ENCODE results near the gene FAM171A1.

DNA sequence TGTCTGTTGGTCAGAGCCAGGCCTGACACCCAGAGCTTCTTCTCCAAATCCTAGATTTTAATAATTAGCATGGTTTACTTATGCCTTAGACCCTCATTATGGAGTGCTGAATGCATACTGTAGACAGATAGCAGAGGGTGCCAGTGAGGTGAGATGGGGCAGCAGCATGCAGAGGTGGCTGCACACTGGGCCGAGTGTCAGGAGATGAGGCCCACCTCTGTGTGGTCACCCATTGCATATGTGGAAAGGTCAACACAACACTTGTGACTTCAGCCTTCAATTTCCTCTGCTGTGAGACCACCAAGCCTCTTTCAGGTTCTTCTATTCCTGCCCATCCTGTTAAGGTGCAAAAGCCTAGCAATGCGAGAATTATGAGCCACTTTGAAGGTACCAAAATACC, 162.9 kb downstream of the FAM171A1 start:
- TF ChIP-seq, protein P1, sequence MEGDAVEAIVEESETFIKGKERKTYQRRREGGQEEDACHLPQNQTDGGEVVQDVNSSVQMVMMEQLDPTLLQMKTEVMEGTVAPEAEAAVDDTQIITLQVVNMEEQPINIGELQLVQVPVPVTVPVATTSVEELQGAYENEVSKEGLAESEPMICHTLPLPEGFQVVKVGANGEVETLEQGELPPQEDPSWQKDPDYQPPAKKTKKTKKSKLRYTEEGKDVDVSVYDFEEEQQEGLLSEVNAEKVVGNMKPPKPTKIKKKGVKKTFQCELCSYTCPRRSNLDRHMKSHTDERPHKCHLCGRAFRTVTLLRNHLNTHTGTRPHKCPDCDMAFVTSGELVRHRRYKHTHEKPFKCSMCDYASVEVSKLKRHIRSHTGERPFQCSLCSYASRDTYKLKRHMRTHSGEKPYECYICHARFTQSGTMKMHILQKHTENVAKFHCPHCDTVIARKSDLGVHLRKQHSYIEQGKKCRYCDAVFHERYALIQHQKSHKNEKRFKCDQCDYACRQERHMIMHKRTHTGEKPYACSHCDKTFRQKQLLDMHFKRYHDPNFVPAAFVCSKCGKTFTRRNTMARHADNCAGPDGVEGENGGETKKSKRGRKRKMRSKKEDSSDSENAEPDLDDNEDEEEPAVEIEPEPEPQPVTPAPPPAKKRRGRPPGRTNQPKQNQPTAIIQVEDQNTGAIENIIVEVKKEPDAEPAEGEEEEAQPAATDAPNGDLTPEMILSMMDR (optimal IDR thresholded peaks at IDR 0.05 in 1 of 3, IDR thresholded peaks at IDR 0.05 in 1 of 3, conservative IDR thresholded peaks at IDR 0.05 in 1 of 3; ENCODE audit: extremely low read depth in 1 of 3, insufficient read depth in 2 of 3, low read length in 3 of 3), result no peak
- TF ChIP-seq EZH2 (IDR thresholded peaks at IDR 0.05; ENCODE audit: low read length), result no peak
